Effector CD8-positive, alpha-beta T cell (primary cell): ENCODE measurements around the gene RPL10A.
"Not testable (repeated sequence)": the region's sequence is repeated elsewhere in the genome, so short reads cannot be mapped to it uniquely, and the experiment has no call there.

Experiments used
- DNase-seq: peaks from one replicate; lab custom pipeline; 2025; lab: John Stamatoyannopoulos, UW

Gene RPL10A

DNA sequence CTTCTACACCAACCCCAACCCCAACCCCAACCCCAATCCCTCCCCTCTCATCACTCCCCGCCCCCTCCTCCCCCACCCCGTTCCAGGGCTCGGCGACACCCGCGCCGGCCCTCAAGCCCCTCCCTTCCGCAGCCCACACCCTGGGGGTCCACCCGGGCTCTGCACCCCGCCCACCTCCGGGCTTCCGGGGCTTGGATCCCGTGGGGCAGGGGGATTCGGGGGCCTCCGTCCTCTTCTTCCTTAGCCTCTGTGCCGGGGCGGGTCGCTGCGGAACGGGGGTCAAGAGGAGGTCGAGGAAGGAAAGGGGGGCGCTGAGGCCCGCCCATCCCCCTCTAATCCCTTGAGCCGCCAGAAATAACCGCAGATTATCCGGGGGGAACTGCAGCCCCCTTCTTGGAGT is 43.8 kb downstream of the RPL10A start:
- no peak for DNase-seq

GRCh38 chr6:35512740-35513139 is 44.5 kb downstream of the RPL10A start, which contains the start of gene TULP1:
TULP1 (minus strand) TSS chr6:35512896; CDS start chr6:35512858, 38 bp downstream.
- no peak for DNase-seq

DNA sequence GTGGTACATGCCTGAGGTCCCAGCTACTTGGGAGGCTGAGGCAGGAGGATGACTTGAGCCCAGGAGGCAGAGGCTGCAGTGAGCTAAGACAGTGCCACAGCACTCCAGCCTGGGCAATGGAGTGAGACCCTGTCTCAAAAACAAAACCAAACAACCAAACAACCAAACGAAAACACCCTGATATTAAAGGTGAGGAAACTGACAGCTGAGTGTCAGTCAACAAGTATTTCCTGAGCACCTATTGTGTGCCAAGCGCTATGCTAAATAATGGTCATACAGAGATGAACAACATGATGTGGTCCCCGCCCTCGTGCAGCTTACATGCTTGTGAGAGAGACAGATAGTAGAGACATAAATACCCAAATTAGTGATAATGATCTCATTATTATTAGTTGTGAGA is 46.4 kb downstream of the RPL10A start:
- no peak for DNase-seq

DNA sequence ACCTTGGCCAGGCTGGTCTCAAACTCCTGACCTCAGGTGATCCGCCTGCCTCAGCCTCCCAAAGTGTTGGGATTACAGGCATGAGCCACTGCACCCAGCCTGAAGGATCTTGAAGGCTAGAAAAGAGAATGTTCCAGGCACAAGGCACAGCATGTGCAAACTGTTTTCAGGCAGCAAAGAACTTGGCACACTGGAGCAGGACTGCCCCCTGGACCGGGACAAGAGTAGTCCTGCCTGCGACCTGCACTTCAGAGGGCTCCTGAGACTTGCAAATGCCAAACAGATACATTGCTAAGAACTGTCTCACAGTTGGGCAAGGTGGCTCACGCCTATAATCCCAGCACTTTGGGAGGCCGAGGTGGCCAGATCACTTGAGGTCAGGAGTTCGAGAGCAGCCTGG is 47.7 kb downstream of the RPL10A start:
- not testable (repeated sequence) for DNase-seq

GRCh38 chr6:35516712-35517111 is 48.5 kb downstream of the RPL10A start:
- no peak for DNase-seq

- DNase-seq, result not testable (repeated sequence)
These were observed 49.8 kb downstream of the RPL10A start for GRCh38 chr6:35517978-35518377.

DNA sequence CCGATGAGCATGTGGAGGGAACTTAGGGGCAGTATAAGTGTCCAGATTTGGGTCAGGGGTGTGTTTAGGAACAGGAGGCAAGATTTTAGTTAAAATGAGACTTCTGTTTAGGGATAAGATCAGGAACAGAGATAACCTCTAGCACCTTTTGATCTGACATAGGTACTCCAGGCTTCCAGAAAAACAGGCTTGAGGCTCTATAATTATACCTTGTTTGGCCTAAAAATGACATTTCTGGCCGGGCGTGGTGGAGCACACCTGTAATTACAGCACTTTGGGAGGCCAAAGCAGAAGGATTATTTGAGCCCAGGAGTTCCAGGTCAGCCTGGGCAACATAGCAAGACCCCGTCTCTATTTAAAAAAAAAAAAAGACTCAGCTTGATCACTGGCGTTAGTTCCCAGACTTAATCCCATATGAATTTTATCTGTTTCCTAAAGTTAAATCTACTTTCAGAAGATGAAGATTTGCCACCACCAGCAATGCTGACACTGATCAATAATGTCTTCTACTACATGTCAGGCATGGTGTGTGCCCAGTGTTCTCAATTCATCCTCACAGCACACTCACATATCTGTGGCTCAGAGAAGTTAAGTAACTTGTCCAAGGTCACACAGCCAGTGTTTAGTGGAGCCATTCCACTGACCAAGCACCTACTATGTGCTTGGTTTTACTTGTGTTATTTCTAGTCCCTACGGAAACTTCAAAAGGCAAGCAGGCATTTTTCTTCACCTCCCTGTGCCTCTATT is 50.5 kb downstream of the RPL10A start:
- DNase-seq, result no peak

DNA sequence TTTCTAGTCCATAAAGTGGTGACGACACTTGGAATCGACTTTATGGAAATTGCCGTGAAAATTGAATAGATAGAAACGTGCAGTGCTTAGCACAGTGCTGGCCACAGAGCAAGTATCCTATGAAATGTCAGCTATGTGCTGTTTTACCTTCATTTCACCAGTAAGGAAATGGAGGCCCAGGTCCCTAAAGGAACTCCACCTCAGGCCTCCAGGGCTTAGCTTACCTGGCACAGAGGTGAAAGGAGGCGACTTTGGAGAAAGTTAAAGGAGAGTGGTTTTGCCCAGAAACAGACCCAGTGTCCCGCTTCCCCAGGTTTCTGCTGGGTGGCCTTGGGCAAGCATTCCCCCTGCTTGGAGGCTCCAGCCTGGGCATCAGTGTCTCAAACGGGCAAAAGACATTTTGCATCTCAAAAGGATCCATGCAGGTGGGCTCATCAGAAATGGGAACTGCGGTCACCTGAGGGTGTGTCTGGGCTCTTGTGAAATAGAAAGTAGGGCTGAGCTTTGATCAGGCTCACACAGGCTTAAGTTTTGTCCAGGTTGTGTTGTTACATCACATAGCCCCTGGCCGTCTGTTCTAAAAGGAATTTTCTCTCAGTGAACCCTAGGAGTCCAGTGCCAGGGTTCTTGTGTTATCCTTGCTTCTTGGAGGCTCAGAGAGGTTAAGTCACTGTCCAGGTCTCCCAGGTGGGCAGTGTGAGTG is 51.3 kb downstream of the RPL10A start:
- DNase-seq, result no peak
